HUES48 (cell line): ENCODE data around the gene ZSCAN2.

Source experiments
- H3K27ac ChIP-seq: one replicate; pipeline ENCODE4 v1.7.0; 2013; ENCODE audit warnings: low read depth, low read length, inconsistent platforms
- H3K27me3 ChIP-seq: 2 replicates; pipeline ENCODE4 v1.6.1; 2013; ENCODE audit warnings: mild to moderate bottlenecking, low read length; ENCODE audit not compliant: control insufficient read depth, insufficient read depth
- H3K36me3 ChIP-seq: 2 replicates; pipeline ENCODE4 v1.6.1; 2013; ENCODE audit warnings: low read length; ENCODE audit not compliant: control insufficient read depth, insufficient read depth
- H3K4me1 ChIP-seq: 2 replicates; pipeline ENCODE4 v1.6.1; 2013; ENCODE audit warnings: mild to moderate bottlenecking, low read length; ENCODE audit not compliant: control insufficient read depth, insufficient read depth
- H3K4me3 ChIP-seq: 2 replicates; pipeline ENCODE4 v1.5.1; 2013; ENCODE audit warnings: mild to moderate bottlenecking, low read depth, low read length
- H3K9ac ChIP-seq: 2 replicates; pipeline ENCODE4 v1.6.1; 2013; ENCODE audit warnings: mild to moderate bottlenecking, low read depth, low read length, moderate library complexity
- H3K9me3 ChIP-seq: 2 replicates; pipeline ENCODE4 v1.6.1; 2013; ENCODE audit warnings: low read length; ENCODE audit not compliant: control insufficient read depth, insufficient read depth

ZSCAN2 gene

GRCh38 chr15:84616235-84616634, 15.4 kb downstream of the ZSCAN2 start:
- H3K4me1 ChIP-seq: no peaks in the 10 kb centered on the region
- no peak overlapping the region for H3K4me3 ChIP-seq
- H3K27me3 ChIP-seq: no peaks in the 10 kb centered on the region
- peaks cover 30% of the 10 kb centered on the region for H3K36me3 ChIP-seq
- peaks cover 16% of the 10 kb centered on the region for H3K9me3 ChIP-seq
- H3K9ac ChIP-seq: no peak overlapping the region
- no peak overlapping the region for H3K27ac ChIP-seq

GRCh38 chr15:84620626-84621025, 19.8 kb downstream of the ZSCAN2 start:
- no peaks in the 10 kb centered on the region for H3K4me1 ChIP-seq
- H3K9me3 ChIP-seq: peaks cover 32% of the 10 kb centered on the region
- H3K27me3 ChIP-seq: no peaks in the 10 kb centered on the region
- no peak overlapping the region for H3K4me3 ChIP-seq
- no peak overlapping the region for H3K27ac ChIP-seq
- no peak overlapping the region for H3K9ac ChIP-seq
- peaks cover 44% of the 10 kb centered on the region for H3K36me3 ChIP-seq

- Histone ChIP-seq H3K9me3 (peaks cover 32% of the 10 kb centered on the region), H3K36me3 (peaks cover 40% of the 10 kb centered on the region)
These were observed 20.7 kb downstream of the ZSCAN2 start for GRCh38 chr15:84621358-84621979.

GRCh38 chr15:84624359-84624758, 23.6 kb downstream of the ZSCAN2 start:
- Histone ChIP-seq H3K4me3 (no peak overlapping the region), H3K36me3 (peaks cover 35% of the 10 kb centered on the region), H3K27ac (no peak overlapping the region), H3K27me3 (no peaks in the 10 kb centered on the region), H3K4me1 (no peaks in the 10 kb centered on the region), H3K9me3 (peaks cover 28% of the 10 kb centered on the region), H3K9ac (no peak overlapping the region)

More at GRCh38 chr15:84621358-84621979, 20.7 kb downstream of the ZSCAN2 start:
- Histone ChIP-seq H3K27ac (no peak overlapping the region), H3K9ac (no peak overlapping the region), H3K27me3 (no peaks in the 10 kb centered on the region), H3K4me3 (no peak overlapping the region), H3K4me1 (no peaks in the 10 kb centered on the region)

GRCh38 chr15:84625123-84625522, 24.3 kb downstream of the ZSCAN2 start:
- Histone ChIP-seq H3K9me3 (peaks cover 26% of the 10 kb centered on the region), H3K9ac (no peak overlapping the region), H3K4me1 (0 out of 2 replicates have a peak, but pooled peaks cover under 1% of the 10 kb centered on the region), H3K4me3 (no peak overlapping the region), H3K27me3 (no peaks in the 10 kb centered on the region), H3K27ac (no peak overlapping the region), H3K36me3 (peaks cover 28% of the 10 kb centered on the region)

- no peaks in the 10 kb centered on the region for H3K9me3 ChIP-seq
- 0 out of 2 replicates have a peak, but pooled peaks cover 10% of the 10 kb centered on the region for H3K4me1 ChIP-seq
- no peak overlapping the region for H3K27ac ChIP-seq
- H3K36me3 ChIP-seq: no peaks in the 10 kb centered on the region
- no peak overlapping the region for H3K4me3 ChIP-seq
- H3K27me3 ChIP-seq: peaks cover 18% of the 10 kb centered on the region
- no peak overlapping the region for H3K9ac ChIP-seq
These were observed 28.2 kb downstream of the ZSCAN2 start for GRCh38 chr15:84629033-84629432.

GRCh38 chr15:84631706-84632272, 31.0 kb downstream of the ZSCAN2 start:
- Histone ChIP-seq H3K36me3 (no peaks in the 10 kb centered on the region), H3K27me3 (peaks cover 28% of the 10 kb centered on the region), H3K27ac (peak overlapping the region; percentile 7), H3K4me3 (peak overlapping the region; percentile 73), H3K9ac (0 out of 2 replicates have a peak overlapping the region, but pooled peaks have one; percentile 19), H3K4me1 (peaks cover 15% of the 10 kb centered on the region; the same call in 1 of the 2 replicates), H3K9me3 (no peaks in the 10 kb centered on the region)

- H3K4me1 ChIP-seq: peaks cover 19% of the 10 kb centered on the region; the same call in 1 of the 2 replicates
- no peak overlapping the region for H3K27ac ChIP-seq
- no peaks in the 10 kb centered on the region for H3K36me3 ChIP-seq
- H3K4me3 ChIP-seq: peak overlapping the region; percentile 72
- no peak overlapping the region for H3K9ac ChIP-seq
- H3K27me3 ChIP-seq: peaks cover 28% of the 10 kb centered on the region
- H3K9me3 ChIP-seq: no peaks in the 10 kb centered on the region
These were observed 32.8 kb downstream of the ZSCAN2 start for GRCh38 chr15:84633311-84634227.

- H3K27me3 ChIP-seq: peaks cover 28% of the 10 kb centered on the region
- H3K4me3 ChIP-seq: peak overlapping the region; percentile 72
- no peaks in the 10 kb centered on the region for H3K9me3 ChIP-seq
- H3K36me3 ChIP-seq: peaks cover 1% of the 10 kb centered on the region
- no peak overlapping the region for H3K27ac ChIP-seq
- H3K9ac ChIP-seq: no peak overlapping the region
- peaks cover 19% of the 10 kb centered on the region; the same call in 1 of the 2 replicates for H3K4me1 ChIP-seq
These were observed 33.5 kb downstream of the ZSCAN2 start for GRCh38 chr15:84634228-84634837.

GRCh38 chr15:84638103-84638502, 37.3 kb downstream of the ZSCAN2 start:
- Histone ChIP-seq H3K27me3 (peaks cover 15% of the 10 kb centered on the region), H3K9ac (no peak overlapping the region; the same call in 1 of the 2 replicates), H3K36me3 (peaks cover 38% of the 10 kb centered on the region), H3K9me3 (no peaks in the 10 kb centered on the region), H3K27ac (peak overlapping the region; percentile 39), H3K4me1 (peaks cover 9% of the 10 kb centered on the region; the same call in 1 of the 2 replicates), H3K4me3 (no peak overlapping the region)
